ENCODE measurements around the gene KLF1. TPM values are rescaled to one million over a fixed set of nuclear protein-coding genes. Genes with fewer than 3 reads are reported as not detected.

Gene KLF1
- total and polyA plus RNA-seq, 2 of the 13 experiments (the other 11 are each of a cell fraction or from before 2014, with no cell fraction given) = not detected

DNA sequence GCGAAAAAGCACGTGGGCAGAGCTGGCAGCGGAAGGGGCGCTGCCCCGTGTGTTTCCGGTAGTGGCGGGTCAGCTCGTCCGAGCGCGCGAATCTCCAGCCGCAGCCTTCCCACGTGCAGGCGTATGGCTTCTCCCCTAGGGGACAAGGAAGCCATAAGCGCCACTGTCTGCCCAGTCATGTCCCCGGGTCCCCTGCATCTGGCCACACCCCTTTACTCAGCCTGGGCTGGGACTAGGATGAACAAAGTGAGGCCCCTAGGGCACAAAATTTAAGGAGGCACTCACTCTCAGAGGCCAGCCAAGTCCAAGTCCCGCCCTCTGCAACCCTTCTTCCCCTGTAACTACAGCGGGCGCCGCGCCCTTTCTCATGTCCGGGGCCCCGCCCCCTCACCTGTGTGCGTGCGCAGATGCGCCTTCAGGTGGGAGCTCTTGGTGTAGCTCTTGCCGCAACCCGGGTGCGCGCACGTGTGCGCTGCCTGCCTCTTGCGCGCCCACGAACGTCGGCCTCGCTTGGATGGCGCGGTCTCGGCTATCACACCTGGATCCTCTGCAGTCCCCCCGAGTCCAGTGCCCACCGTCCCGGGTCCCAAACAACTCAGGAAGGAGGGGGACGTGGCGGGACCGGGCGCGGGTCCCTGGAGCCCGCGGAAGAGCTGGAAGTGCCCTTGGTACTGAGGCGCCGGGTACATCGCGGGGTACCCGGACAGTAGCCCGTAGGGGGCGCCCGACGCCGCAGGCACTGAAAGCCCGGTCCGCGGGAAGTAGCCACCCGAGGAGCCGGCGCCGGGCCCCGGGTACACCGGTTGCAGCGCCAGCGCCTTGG, 1.9 kb downstream of the KLF1 start (continued):
- TF ChIP-seq, protein P1, sequence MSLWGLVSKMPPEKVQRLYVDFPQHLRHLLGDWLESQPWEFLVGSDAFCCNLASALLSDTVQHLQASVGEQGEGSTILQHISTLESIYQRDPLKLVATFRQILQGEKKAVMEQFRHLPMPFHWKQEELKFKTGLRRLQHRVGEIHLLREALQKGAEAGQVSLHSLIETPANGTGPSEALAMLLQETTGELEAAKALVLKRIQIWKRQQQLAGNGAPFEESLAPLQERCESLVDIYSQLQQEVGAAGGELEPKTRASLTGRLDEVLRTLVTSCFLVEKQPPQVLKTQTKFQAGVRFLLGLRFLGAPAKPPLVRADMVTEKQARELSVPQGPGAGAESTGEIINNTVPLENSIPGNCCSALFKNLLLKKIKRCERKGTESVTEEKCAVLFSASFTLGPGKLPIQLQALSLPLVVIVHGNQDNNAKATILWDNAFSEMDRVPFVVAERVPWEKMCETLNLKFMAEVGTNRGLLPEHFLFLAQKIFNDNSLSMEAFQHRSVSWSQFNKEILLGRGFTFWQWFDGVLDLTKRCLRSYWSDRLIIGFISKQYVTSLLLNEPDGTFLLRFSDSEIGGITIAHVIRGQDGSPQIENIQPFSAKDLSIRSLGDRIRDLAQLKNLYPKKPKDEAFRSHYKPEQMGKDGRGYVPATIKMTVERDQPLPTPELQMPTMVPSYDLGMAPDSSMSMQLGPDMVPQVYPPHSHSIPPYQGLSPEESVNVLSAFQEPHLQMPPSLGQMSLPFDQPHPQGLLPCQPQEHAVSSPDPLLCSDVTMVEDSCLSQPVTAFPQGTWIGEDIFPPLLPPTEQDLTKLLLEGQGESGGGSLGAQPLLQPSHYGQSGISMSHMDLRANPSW (CRISPR knock-in tag; IDR thresholded peaks at IDR 0.05; ENCODE audit: borderline replicate concordance) = no peak
- TF ChIP-seq IRX3 (CRISPR knock-in tag; IDR thresholded peaks at IDR 0.05; ENCODE audit: borderline replicate concordance, low read depth) = no peak
- TF ChIP-seq NR2F6 (IDR thresholded peaks at IDR 0.05) = no peak
- TF ChIP-seq NR2F6 (CRISPR knock-in tag; IDR thresholded peaks at IDR 0.05) = no peak
- no peak for TF ChIP-seq RXRB (CRISPR knock-in tag; IDR thresholded peaks at IDR 0.05; ENCODE audit: borderline replicate concordance)
- TF ChIP-seq, protein P2, sequence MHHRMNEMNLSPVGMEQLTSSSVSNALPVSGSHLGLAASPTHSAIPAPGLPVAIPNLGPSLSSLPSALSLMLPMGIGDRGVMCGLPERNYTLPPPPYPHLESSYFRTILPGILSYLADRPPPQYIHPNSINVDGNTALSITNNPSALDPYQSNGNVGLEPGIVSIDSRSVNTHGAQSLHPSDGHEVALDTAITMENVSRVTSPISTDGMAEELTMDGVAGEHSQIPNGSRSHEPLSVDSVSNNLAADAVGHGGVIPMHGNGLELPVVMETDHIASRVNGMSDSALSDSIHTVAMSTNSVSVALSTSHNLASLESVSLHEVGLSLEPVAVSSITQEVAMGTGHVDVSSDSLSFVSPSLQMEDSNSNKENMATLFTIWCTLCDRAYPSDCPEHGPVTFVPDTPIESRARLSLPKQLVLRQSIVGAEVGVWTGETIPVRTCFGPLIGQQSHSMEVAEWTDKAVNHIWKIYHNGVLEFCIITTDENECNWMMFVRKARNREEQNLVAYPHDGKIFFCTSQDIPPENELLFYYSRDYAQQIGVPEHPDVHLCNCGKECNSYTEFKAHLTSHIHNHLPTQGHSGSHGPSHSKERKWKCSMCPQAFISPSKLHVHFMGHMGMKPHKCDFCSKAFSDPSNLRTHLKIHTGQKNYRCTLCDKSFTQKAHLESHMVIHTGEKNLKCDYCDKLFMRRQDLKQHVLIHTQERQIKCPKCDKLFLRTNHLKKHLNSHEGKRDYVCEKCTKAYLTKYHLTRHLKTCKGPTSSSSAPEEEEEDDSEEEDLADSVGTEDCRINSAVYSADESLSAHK (CRISPR knock-in tag; IDR thresholded peaks at IDR 0.05; ENCODE audit: borderline replicate concordance) = no peak
- TF ChIP-seq NR2C2 (CRISPR knock-in tag; IDR thresholded peaks at IDR 0.05; ENCODE audit: borderline replicate concordance) = no peak
- no peak for TF ChIP-seq ARNT2 (CRISPR knock-in tag; IDR thresholded peaks at IDR 0.05; ENCODE audit: low read depth)
- TF ChIP-seq, protein P3, sequence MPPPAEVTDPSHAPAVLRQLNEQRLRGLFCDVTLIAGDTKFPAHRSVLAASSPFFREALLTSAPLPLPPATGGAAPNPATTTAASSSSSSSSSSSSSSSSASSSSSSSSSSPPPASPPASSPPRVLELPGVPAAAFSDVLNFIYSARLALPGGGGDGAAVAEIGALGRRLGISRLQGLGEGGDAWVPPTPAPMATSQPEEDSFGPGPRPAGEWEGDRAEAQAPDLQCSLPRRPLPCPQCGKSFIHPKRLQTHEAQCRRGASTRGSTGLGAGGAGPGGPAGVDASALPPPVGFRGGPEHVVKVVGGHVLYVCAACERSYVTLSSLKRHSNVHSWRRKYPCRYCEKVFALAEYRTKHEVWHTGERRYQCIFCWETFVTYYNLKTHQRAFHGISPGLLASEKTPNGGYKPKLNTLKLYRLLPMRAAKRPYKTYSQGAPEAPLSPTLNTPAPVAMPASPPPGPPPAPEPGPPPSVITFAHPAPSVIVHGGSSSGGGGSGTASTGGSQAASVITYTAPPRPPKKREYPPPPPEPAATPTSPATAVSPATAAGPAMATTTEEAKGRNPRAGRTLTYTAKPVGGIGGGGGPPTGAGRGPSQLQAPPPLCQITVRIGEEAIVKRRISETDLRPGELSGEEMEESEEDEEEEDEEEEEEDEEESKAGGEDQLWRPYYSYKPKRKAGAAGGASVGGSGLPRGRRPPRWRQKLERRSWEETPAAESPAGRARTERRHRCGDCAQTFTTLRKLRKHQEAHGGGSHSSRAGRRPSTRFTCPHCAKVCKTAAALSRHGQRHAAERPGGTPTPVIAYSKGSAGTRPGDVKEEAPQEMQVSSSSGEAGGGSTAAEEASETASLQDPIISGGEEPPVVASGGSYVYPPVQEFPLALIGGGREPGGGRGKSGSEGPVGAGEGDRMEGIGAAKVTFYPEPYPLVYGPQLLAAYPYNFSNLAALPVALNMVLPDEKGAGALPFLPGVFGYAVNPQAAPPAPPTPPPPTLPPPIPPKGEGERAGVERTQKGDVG (CRISPR knock-in tag; IDR thresholded peaks at IDR 0.05; ENCODE audit: borderline replicate concordance) = no peak
- TF ChIP-seq, protein P4, sequence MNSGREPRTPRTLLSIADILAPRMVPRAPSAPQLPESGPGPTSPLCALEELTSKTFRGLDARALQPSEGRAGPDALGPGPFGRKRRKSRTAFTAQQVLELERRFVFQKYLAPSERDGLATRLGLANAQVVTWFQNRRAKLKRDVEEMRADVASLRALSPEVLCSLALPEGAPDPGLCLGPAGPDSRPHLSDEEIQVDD (CRISPR knock-in tag; IDR thresholded peaks at IDR 0.05; ENCODE audit: borderline replicate concordance) = no peak
- no peak for TF ChIP-seq ZFP41 (CRISPR knock-in tag; IDR thresholded peaks at IDR 0.05; ENCODE audit: borderline replicate concordance)
- no peak for TF ChIP-seq KLF6 (CRISPR knock-in tag; IDR thresholded peaks at IDR 0.05)
- no peak for TF ChIP-seq EHMT2 (IDR thresholded peaks at IDR 0.05; ENCODE audit: borderline replicate concordance, low read depth, low read length)
- TF ChIP-seq, protein P5, sequence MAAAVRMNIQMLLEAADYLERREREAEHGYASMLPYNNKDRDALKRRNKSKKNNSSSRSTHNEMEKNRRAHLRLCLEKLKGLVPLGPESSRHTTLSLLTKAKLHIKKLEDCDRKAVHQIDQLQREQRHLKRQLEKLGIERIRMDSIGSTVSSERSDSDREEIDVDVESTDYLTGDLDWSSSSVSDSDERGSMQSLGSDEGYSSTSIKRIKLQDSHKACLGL (CRISPR knock-in tag; IDR thresholded peaks at IDR 0.05) = peak; percentile 39; the same call in 1 of the 2 replicates
- TF ChIP-seq RXRA (CRISPR knock-in tag; IDR thresholded peaks at IDR 0.05) = no peak
- TF ChIP-seq, protein P6, sequence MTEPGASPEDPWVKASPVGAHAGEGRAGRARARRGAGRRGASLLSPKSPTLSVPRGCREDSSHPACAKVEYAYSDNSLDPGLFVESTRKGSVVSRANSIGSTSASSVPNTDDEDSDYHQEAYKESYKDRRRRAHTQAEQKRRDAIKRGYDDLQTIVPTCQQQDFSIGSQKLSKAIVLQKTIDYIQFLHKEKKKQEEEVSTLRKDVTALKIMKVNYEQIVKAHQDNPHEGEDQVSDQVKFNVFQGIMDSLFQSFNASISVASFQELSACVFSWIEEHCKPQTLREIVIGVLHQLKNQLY (CRISPR knock-in tag; IDR thresholded peaks at IDR 0.05) = no peak
- no peak for TF ChIP-seq MED8 (CRISPR knock-in tag; IDR thresholded peaks at IDR 0.05; ENCODE audit: insufficient replicate concordance)
- no peak for TF ChIP-seq ZNF749 (CRISPR knock-in tag; IDR thresholded peaks at IDR 0.05; ENCODE audit: borderline replicate concordance)
- no peak for TF ChIP-seq ZNF83 (CRISPR knock-in tag; IDR thresholded peaks at IDR 0.05; ENCODE audit: borderline replicate concordance)
